Keratinocyte (primary cell): ENCODE measurements around the gene PAXIP1.

ENCODE experiments used
- CTCF ChIP-seq, 3 experiments: IDR thresholded peaks in 1 of 3; conservative IDR thresholded peaks in 1 of 3; optimal IDR thresholded peaks in 1 of 3; 2 replicates in 2 of 3; 3 replicates in 1 of 3; pipeline versions ENCODE3 to v1.5.1; 2011; ENCODE audit warnings: low read length in 3 of 3, mild to moderate bottlenecking in 3 of 3, moderate library complexity in 2 of 3, control low read depth in 1 of 3, inconsistent platforms in 1 of 3; ENCODE audit not compliant: insufficient read depth in 2 of 3; ENCODE audit errors: extremely low read depth in 1 of 3
- EZH2 ChIP-seq: IDR thresholded peaks from one replicate; pipeline ENCODE4 v1.6.1; 2012; ENCODE audit warnings: inconsistent platforms, mild to moderate bottlenecking, low read length, moderate library complexity

GRCh38 chr7:154931906-154932305 is 71.0 kb downstream of the PAXIP1 start:
- TF ChIP-seq CTCF (optimal IDR thresholded peaks at IDR 0.05 in 1 of 3, IDR thresholded peaks at IDR 0.05 in 1 of 3, conservative IDR thresholded peaks at IDR 0.05 in 1 of 3; ENCODE audit: extremely low read depth in 1 of 3, insufficient read depth in 2 of 3, low read length in 3 of 3) (no peak), EZH2 (no peak)
